ENCODE data around the gene KMT2D.

The KMT2D gene

GRCh38 chr12:49012739-49013138, 47.9 kb downstream of the KMT2D start:
- no peak for DNase-seq
